ENCODE data around the gene NHERF1. TPM values are rescaled to one million over a fixed set of nuclear protein-coding genes. Genes with fewer than 3 reads are reported as not detected.

The NHERF1 gene
- polyA plus RNA-seq, 1 donor = 395 TPM

- Histone ChIP-seq H3K27ac (ENCODE audit: low read length) (peak overlapping the region; percentile 98), H3K4me3 (ENCODE audit: low read length) (peak overlapping the region; percentile 7), H3K4me1 (ENCODE audit: control insufficient read depth, insufficient read depth, low read length) (peaks cover 94% of the 10 kb centered on the region)
Measured at GRCh38 chr17:74764751-74765286, 16.4 kb downstream of the NHERF1 start.

GRCh38 chr17:74766413-74766812, 18.0 kb downstream of the NHERF1 start:
- peak overlapping the region; percentile 98 for H3K27ac ChIP-seq (ENCODE audit: low read length)

More at GRCh38 chr17:74764751-74765286, 16.4 kb downstream of the NHERF1 start:
- Histone ChIP-seq H3K9me3 (ENCODE audit: control insufficient read depth, low read depth, low read length) (no peaks in the 10 kb centered on the region), H3K36me3 (ENCODE audit: control insufficient read depth, insufficient read depth, low read length) (peaks cover 62% of the 10 kb centered on the region), H3K27me3 (ENCODE audit: control insufficient read depth, insufficient read depth, low read length) (no peaks in the 10 kb centered on the region)
- no peak for DNase-seq
- no CpG with 5 or more reads among the region's 4 CpGs for WGBS (ENCODE audit: insufficient coverage, low lambda C conversion rate)

GRCh38 chr17:74767111-74767516, 18.7 kb downstream of the NHERF1 start:
- no peak overlapping the region for H3K4me3 ChIP-seq (ENCODE audit: low read length)
- peak overlapping the region; percentile 98 for H3K27ac ChIP-seq (ENCODE audit: low read length)
- no CpG with 5 or more reads among the region's 10 CpGs for WGBS (ENCODE audit: insufficient coverage, low lambda C conversion rate)
- H3K4me1 ChIP-seq (ENCODE audit: control insufficient read depth, insufficient read depth, low read length) = peaks cover 89% of the 10 kb centered on the region
- H3K27me3 ChIP-seq (ENCODE audit: control insufficient read depth, insufficient read depth, low read length) = no peaks in the 10 kb centered on the region
- no peak for DNase-seq
- H3K36me3 ChIP-seq (ENCODE audit: control insufficient read depth, insufficient read depth, low read length) = peaks cover 71% of the 10 kb centered on the region
- no peaks in the 10 kb centered on the region for H3K9me3 ChIP-seq (ENCODE audit: control insufficient read depth, low read depth, low read length)

More at GRCh38 chr17:74766413-74766812, 18.0 kb downstream of the NHERF1 start:
- H3K27me3 ChIP-seq (ENCODE audit: control insufficient read depth, insufficient read depth, low read length) = no peaks in the 10 kb centered on the region
- no peak overlapping the region for H3K4me3 ChIP-seq (ENCODE audit: low read length)
- no CpG with 5 or more reads among the region's 2 CpGs for WGBS (ENCODE audit: insufficient coverage, low lambda C conversion rate)
- H3K4me1 ChIP-seq (ENCODE audit: control insufficient read depth, insufficient read depth, low read length) = peaks cover 93% of the 10 kb centered on the region
- DNase-seq = no peak
- peaks cover 68% of the 10 kb centered on the region for H3K36me3 ChIP-seq (ENCODE audit: control insufficient read depth, insufficient read depth, low read length)
- no peaks in the 10 kb centered on the region for H3K9me3 ChIP-seq (ENCODE audit: control insufficient read depth, low read depth, low read length)

GRCh38 chr17:74768069-74768762, 19.8 kb downstream of the NHERF1 start:
- no peak for DNase-seq
- WGBS (ENCODE audit: insufficient coverage, low lambda C conversion rate) = no CpG with 5 or more reads among the region's 17 CpGs
- Histone ChIP-seq H3K36me3 (ENCODE audit: control insufficient read depth, insufficient read depth, low read length) (peaks cover 82% of the 10 kb centered on the region), H3K4me3 (ENCODE audit: low read length) (no peak overlapping the region), H3K27ac (ENCODE audit: low read length) (peak overlapping the region; percentile 98), H3K27me3 (ENCODE audit: control insufficient read depth, insufficient read depth, low read length) (no peaks in the 10 kb centered on the region), H3K9me3 (ENCODE audit: control insufficient read depth, low read depth, low read length) (no peaks in the 10 kb centered on the region), H3K4me1 (ENCODE audit: control insufficient read depth, insufficient read depth, low read length) (peaks cover 90% of the 10 kb centered on the region)

GRCh38 chr17:74768763-74769114, 20.3 kb downstream of the NHERF1 start:
- no CpG with 5 or more reads among the region's 7 CpGs for WGBS (ENCODE audit: insufficient coverage, low lambda C conversion rate)
- H3K4me1 ChIP-seq (ENCODE audit: control insufficient read depth, insufficient read depth, low read length) = peaks cover 89% of the 10 kb centered on the region
- no peaks in the 10 kb centered on the region for H3K27me3 ChIP-seq (ENCODE audit: control insufficient read depth, insufficient read depth, low read length)
- H3K4me3 ChIP-seq (ENCODE audit: low read length) = no peak overlapping the region
- peak overlapping the region; percentile 98 for H3K27ac ChIP-seq (ENCODE audit: low read length)
- no peaks in the 10 kb centered on the region for H3K9me3 ChIP-seq (ENCODE audit: control insufficient read depth, low read depth, low read length)
- H3K36me3 ChIP-seq (ENCODE audit: control insufficient read depth, insufficient read depth, low read length) = peaks cover 81% of the 10 kb centered on the region
- DNase-seq = peak in 1 of 2 donors; percentile 20

GRCh38 chr17:74769266-74769855, 20.9 kb downstream of the NHERF1 start:
- Histone ChIP-seq H3K27me3 (ENCODE audit: control insufficient read depth, insufficient read depth, low read length) (no peaks in the 10 kb centered on the region), H3K36me3 (ENCODE audit: control insufficient read depth, insufficient read depth, low read length) (peaks cover 81% of the 10 kb centered on the region), H3K27ac (ENCODE audit: low read length) (peak overlapping the region; percentile 69), H3K9me3 (ENCODE audit: control insufficient read depth, low read depth, low read length) (no peaks in the 10 kb centered on the region), H3K4me1 (ENCODE audit: control insufficient read depth, insufficient read depth, low read length) (peaks cover 87% of the 10 kb centered on the region), H3K4me3 (ENCODE audit: low read length) (no peak overlapping the region)
- WGBS (ENCODE audit: insufficient coverage, low lambda C conversion rate) = no CpG with 5 or more reads among the region's 6 CpGs
- no peak for DNase-seq

GRCh38 chr17:74769856-74770497, 21.5 kb downstream of the NHERF1 start:
- Histone ChIP-seq H3K4me3 (ENCODE audit: low read length) (no peak overlapping the region), H3K27me3 (ENCODE audit: control insufficient read depth, insufficient read depth, low read length) (no peaks in the 10 kb centered on the region), H3K27ac (ENCODE audit: low read length) (peak overlapping the region; percentile 69), H3K36me3 (ENCODE audit: control insufficient read depth, insufficient read depth, low read length) (peaks cover 75% of the 10 kb centered on the region), H3K4me1 (ENCODE audit: control insufficient read depth, insufficient read depth, low read length) (peaks cover 80% of the 10 kb centered on the region), H3K9me3 (ENCODE audit: control insufficient read depth, low read depth, low read length) (no peaks in the 10 kb centered on the region)
- DNase-seq = no peak
- no CpG with 5 or more reads among the region's 5 CpGs for WGBS (ENCODE audit: insufficient coverage, low lambda C conversion rate)

GRCh38 chr17:74770498-74771318, 22.3 kb downstream of the NHERF1 start:
- H3K4me3 ChIP-seq (ENCODE audit: low read length) = no peak overlapping the region
- H3K36me3 ChIP-seq (ENCODE audit: control insufficient read depth, insufficient read depth, low read length) = peaks cover 73% of the 10 kb centered on the region
- H3K27ac ChIP-seq (ENCODE audit: low read length) = peak overlapping the region; percentile 69
- no CpG with 5 or more reads among the region's 16 CpGs for WGBS (ENCODE audit: insufficient coverage, low lambda C conversion rate)
- H3K27me3 ChIP-seq (ENCODE audit: control insufficient read depth, insufficient read depth, low read length) = no peaks in the 10 kb centered on the region
- no peaks in the 10 kb centered on the region for H3K9me3 ChIP-seq (ENCODE audit: control insufficient read depth, low read depth, low read length)
- DNase-seq = peak in 1 of 2 donors; percentile 83
- peaks cover 79% of the 10 kb centered on the region for H3K4me1 ChIP-seq (ENCODE audit: control insufficient read depth, insufficient read depth, low read length)

GRCh38 chr17:74771319-74771914, 23.0 kb downstream of the NHERF1 start:
- Histone ChIP-seq H3K27ac (ENCODE audit: low read length) (peak overlapping the region; percentile 69), H3K9me3 (ENCODE audit: control insufficient read depth, low read depth, low read length) (no peaks in the 10 kb centered on the region), H3K36me3 (ENCODE audit: control insufficient read depth, insufficient read depth, low read length) (peaks cover 67% of the 10 kb centered on the region), H3K4me3 (ENCODE audit: low read length) (no peak overlapping the region), H3K4me1 (ENCODE audit: control insufficient read depth, insufficient read depth, low read length) (peaks cover 73% of the 10 kb centered on the region), H3K27me3 (ENCODE audit: control insufficient read depth, insufficient read depth, low read length) (no peaks in the 10 kb centered on the region)
- no peak for DNase-seq
- WGBS (ENCODE audit: insufficient coverage, low lambda C conversion rate) = no CpG with 5 or more reads among the region's 9 CpGs
